HFFc6 (cell line): ENCODE results near the gene TMCC3. TPM values are rescaled to one million over a fixed set of nuclear protein-coding genes. Genes with fewer than 3 reads are reported as not detected.
"Not testable (repeated sequence)": the region's sequence is repeated elsewhere in the genome, so short reads cannot be mapped to it uniquely, and the experiment has no call there.

Source experiments
- DNase-seq: peaks from one replicate; pipeline ENCODE4 v3.0.0-alpha.2; 2018
- H3K27ac Mint-ChIP-seq: 2 replicates; pipeline ENCODE4 v1.8.0; 2020; ENCODE audit warnings: mild to moderate bottlenecking, mixed read lengths
- H3K27me3 Mint-ChIP-seq: 2 replicates; pipeline ENCODE4 v1.8.0; 2021; ENCODE audit warnings: mild to moderate bottlenecking, moderate library complexity, mixed read lengths; ENCODE audit not compliant: insufficient read depth
- H3K36me3 Mint-ChIP-seq: 2 replicates; pipeline ENCODE4 v1.8.0; 2021; ENCODE audit warnings: low read depth, mixed read lengths
- H3K4me1 Mint-ChIP-seq: 2 replicates; pipeline ENCODE4 v1.8.0; 2020; ENCODE audit warnings: low read depth, mixed read lengths
- H3K4me3 Mint-ChIP-seq: 2 replicates; pipeline ENCODE4 v1.8.0; 2020; ENCODE audit warnings: mild to moderate bottlenecking, moderate library complexity, mixed read lengths
- H3K9me3 Mint-ChIP-seq: 2 replicates; pipeline ENCODE4 v1.8.0; 2020; ENCODE audit warnings: mild to moderate bottlenecking, mixed read lengths
- total RNA-seq, 6 experiments: library from RNA; stranded (reverse); fragmentation: NEBNext Ultra II Directional; extraction: Animal tissue kit (Norgen Biotek cat#: 25700); gene quantifications; 2 replicates in 1 of 6; 3 replicates in 5 of 6; pipeline ENCODE4 v1.2.3, GENCODE V29; 2021
- TF ChIP-seq, protein P1 (sequence below): fragments of 200-600 bp; sonication (generic); IDR thresholded peaks from 2 replicates; pipeline ENCODE4 v1.5.0; 2021; ENCODE audit warnings: antibody characterized with exemption, mild to moderate bottlenecking

TMCC3 gene
- total RNA-seq, 6 experiments from 2014 or later: not detected

- no peaks in the 10 kb centered on the region for H3K9me3 Mint-ChIP-seq
- no peak overlapping the region for H3K4me3 Mint-ChIP-seq
- H3K4me1 Mint-ChIP-seq: no peaks in the 10 kb centered on the region
- no peaks in the 10 kb centered on the region for H3K36me3 Mint-ChIP-seq
- TF ChIP-seq, protein P1, sequence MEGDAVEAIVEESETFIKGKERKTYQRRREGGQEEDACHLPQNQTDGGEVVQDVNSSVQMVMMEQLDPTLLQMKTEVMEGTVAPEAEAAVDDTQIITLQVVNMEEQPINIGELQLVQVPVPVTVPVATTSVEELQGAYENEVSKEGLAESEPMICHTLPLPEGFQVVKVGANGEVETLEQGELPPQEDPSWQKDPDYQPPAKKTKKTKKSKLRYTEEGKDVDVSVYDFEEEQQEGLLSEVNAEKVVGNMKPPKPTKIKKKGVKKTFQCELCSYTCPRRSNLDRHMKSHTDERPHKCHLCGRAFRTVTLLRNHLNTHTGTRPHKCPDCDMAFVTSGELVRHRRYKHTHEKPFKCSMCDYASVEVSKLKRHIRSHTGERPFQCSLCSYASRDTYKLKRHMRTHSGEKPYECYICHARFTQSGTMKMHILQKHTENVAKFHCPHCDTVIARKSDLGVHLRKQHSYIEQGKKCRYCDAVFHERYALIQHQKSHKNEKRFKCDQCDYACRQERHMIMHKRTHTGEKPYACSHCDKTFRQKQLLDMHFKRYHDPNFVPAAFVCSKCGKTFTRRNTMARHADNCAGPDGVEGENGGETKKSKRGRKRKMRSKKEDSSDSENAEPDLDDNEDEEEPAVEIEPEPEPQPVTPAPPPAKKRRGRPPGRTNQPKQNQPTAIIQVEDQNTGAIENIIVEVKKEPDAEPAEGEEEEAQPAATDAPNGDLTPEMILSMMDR: no peak
- DNase-seq: no peak
- H3K27me3 Mint-ChIP-seq: peaks cover 9% of the 10 kb centered on the region; the same call in 1 of the 2 replicates
- H3K27ac Mint-ChIP-seq: no peak overlapping the region
Observed at GRCh38 chr12:94595152-94595551, 55.2 kb downstream of the TMCC3 start.

GRCh38 chr12:94594443-94594825, 55.9 kb downstream of the TMCC3 start:
- no peaks in the 10 kb centered on the region for H3K9me3 Mint-ChIP-seq

DNA sequence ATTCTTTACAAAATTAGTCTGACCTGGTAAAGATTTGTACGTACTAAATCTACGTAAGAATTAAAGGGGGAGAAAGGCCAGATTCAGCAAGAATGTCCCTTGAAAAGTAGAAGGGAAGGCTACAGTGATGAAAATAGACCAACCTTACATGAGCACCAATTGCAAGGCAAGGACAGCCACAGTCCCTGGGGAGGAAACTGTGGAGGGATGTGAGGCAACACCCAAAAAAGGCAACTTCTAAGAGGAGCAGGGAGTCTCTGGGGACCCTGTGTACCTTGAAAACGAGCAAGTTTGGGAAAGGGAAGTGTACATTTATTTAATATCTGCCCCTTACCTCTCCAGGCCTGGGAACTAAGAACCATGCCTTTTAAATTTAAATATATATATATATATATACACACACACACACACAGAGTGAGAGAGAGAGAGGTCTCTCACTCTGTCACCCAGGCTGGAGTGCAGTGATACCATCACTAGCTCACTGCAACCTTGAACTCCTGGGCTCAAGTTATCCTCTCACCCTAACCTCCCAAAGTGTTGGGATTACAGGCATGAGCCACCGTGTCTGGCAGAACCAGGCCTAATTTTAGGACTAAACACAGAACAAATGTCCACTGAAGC, 56.4 kb downstream of the TMCC3 start:
- Mint-ChIP-seq H3K9me3 (no peaks in the 10 kb centered on the region), H3K36me3 (no peaks in the 10 kb centered on the region), H3K27me3 (peaks cover 12% of the 10 kb centered on the region), H3K4me3 (no peak overlapping the region), H3K27ac (no peak overlapping the region), H3K4me1 (no peaks in the 10 kb centered on the region)
- DNase-seq: no peak
- TF ChIP-seq, protein P1: no peak

More at GRCh38 chr12:94594443-94594825, 55.9 kb downstream of the TMCC3 start:
- Mint-ChIP-seq H3K27ac (no peak overlapping the region), H3K4me3 (no peak overlapping the region), H3K36me3 (no peaks in the 10 kb centered on the region), H3K4me1 (no peaks in the 10 kb centered on the region), H3K27me3 (peaks cover 9% of the 10 kb centered on the region; the same call in 1 of the 2 replicates)
- DNase-seq: no peak
- TF ChIP-seq, protein P1: no peak

DNA sequence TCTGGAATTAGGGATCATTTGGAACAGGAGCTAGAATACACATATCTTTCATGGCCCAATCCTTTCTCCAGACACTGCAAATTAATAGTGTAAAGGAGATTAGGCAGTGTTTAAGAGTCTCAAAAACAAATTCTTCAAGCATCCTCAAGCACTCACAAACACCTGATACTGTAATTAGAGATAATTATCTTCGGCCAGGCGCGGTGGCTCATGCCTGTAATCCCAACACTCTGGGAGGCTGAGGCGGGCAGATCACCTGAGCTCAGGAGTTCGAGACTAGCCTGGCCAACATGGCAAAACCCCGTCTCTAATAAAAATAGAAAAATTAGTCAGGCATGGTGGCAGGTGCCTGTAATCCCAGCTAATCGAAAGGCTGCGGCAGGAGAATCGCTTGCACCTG, 57.6 kb downstream of the TMCC3 start:
- not testable (repeated sequence) for H3K4me1 Mint-ChIP-seq, H3K9me3 Mint-ChIP-seq, H3K36me3 Mint-ChIP-seq, H3K27ac Mint-ChIP-seq, DNase-seq, H3K4me3 Mint-ChIP-seq
- peaks cover 14% of the 10 kb centered on the region for H3K27me3 Mint-ChIP-seq

- no peak for DNase-seq
- Mint-ChIP-seq H3K36me3 (no peaks in the 10 kb centered on the region), H3K4me1 (no peaks in the 10 kb centered on the region), H3K27me3 (peaks cover 14% of the 10 kb centered on the region), H3K27ac (no peak overlapping the region), H3K4me3 (no peak overlapping the region), H3K9me3 (no peaks in the 10 kb centered on the region)
- TF ChIP-seq, protein P1: no peak
Observed at GRCh38 chr12:94592080-94592479, 58.3 kb downstream of the TMCC3 start.

DNA sequence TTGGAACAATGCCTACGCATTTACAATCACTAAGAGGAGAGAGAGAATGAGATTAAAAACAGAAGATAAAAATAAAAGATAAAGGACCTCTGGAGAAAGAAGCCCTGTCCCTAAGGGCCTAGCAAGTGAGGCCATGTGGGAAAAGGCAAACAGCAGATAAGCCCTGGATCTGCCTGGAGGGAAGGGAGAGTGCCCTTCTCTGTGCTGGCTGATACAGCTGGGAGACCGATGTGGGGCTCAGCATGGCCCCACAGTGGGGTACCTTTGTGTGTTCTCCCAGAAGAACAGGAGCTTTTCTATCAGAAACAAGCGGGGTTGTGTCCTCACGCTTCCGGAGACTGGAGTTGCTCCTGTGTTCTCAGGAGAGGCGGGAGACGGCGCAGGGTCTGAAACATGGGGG, 59.9 kb downstream of the TMCC3 start:
- H3K4me1 Mint-ChIP-seq: no peaks in the 10 kb centered on the region
- H3K4me3 Mint-ChIP-seq: no peak overlapping the region
- no peaks in the 10 kb centered on the region for H3K9me3 Mint-ChIP-seq
- no peaks in the 10 kb centered on the region for H3K36me3 Mint-ChIP-seq
- H3K27ac Mint-ChIP-seq: no peak overlapping the region
- TF ChIP-seq, protein P1: no peak
- H3K27me3 Mint-ChIP-seq: peaks cover 13% of the 10 kb centered on the region
- DNase-seq: no peak
